Urothelium cell line (cell line): Measurements from ENCODE around the gene BASP1.
"Not testable (repeated sequence)": the region's sequence is repeated elsewhere in the genome, so short reads cannot be mapped to it uniquely, and the experiment has no call there.

Experiments used
- DNase-seq: peaks from one replicate; pipeline ENCODE4 v3.0.0; 2011; ENCODE audit warnings: low spot score, mixed read lengths
- FAIRE-seq: peaks from 2 replicates; lab custom pipeline; 2011; peaks lifted over from hg19 to GRCh38; lab: Jason Lieb, UNC

BASP1 gene

DNA sequence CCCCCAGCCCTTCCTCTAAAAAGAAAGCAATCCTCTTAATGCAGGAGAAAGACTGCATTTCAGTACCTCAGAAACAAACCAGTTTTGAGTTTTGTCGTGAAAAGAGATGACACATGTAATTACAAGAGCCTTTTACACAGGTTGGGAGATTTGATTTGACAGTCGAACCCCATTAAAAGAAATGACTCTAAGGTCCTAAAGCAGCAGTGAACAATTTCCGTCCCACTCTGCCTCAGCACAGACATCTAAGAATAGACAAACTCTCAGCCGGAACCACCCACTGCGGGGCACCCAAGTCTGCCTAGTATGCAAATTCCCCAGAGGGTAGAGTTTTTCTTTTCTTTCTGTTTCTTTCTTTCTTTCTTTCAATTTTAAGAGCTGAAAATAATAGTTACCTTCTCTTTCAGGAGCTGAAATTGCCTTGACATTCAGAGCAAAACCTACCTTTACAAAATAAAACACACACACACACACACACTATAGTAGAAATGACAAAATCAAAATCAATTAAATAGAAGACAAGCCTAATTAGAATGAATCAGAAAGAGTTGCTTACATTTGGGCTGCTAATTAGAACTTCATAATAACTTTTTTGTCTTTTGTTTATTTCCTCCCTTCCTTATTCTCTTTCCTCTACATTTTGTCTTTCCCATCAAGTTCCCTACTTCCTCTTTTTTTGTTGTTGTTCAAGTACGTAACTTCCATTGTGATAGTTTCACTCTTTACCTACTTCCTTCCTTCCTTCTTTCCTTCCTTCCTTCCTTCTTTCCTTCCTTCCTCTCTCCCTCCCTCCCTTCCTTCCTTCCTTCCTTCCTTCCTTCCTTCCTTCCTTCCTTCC, 65.1 kb downstream of the BASP1 start:
- FAIRE-seq (no peak), DNase-seq (no peak)

DNA sequence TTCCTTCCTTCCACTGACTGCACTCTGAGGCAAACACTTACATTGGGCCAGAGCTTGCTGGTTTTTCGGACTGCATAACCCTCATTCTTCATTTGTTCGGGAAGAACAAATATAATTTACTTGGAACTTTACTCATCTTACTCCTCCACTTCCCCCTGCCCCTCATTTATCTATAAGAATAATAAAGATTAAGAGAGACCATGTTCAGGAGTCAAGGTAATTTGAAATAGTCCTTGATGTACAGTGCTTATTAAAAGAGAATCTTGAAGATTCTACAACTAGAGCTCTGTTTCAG, 65.6 kb downstream of the BASP1 start:
- FAIRE-seq (no peak), DNase-seq (no peak)

DNA sequence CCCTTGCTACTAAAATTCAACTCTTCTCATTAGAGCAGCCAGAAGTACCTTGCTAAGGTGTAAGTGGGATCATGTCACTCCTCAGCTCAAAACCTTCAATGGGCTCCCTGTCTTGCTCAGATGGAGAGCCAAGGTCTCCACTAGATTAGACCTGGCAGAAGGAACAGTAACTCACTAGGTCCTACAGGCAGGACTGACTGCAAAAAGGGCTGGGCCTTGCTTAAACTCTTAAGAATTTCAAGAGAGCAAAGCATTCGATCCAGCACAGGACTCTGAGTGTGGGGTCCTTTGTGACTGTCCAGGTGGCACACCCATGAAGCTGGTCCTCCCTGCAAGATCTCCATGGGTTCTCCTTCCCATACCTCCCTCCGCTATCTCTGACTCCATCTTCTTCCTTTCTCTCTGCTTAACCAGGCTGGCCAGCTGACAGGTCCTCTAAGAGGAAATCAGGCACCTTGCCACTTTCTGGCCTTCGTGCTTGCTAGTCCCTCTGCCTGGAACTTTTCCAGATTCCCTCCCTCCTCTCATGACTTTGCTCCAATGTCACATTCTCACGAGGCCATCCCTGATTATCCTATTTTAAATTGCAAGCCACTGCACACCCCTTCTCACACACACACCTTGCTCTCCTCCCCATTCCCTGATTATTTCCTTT, 70.2 kb downstream of the BASP1 start:
- FAIRE-seq (no peak), DNase-seq (no peak)

DNA sequence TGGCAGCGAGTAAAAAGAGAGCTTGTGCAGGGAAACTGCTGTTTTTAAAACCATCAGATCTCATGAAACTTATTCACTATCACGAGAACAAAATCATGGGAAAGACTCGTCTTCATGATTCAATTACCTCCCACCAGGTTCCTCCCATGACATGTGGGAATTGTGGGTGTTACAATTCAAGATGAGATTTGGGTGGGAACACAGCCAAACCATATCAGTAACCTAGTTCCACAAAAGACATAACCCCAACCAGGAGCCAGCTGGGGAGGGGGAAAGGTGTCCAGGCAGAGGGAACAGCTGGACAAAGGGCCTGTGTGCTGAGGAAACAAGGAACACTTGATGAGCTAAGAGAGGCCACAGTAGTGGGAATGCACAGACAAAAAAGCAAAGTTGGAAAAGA, 71.1 kb downstream of the BASP1 start:
- FAIRE-seq = no peak
- DNase-seq = no peak

DNA sequence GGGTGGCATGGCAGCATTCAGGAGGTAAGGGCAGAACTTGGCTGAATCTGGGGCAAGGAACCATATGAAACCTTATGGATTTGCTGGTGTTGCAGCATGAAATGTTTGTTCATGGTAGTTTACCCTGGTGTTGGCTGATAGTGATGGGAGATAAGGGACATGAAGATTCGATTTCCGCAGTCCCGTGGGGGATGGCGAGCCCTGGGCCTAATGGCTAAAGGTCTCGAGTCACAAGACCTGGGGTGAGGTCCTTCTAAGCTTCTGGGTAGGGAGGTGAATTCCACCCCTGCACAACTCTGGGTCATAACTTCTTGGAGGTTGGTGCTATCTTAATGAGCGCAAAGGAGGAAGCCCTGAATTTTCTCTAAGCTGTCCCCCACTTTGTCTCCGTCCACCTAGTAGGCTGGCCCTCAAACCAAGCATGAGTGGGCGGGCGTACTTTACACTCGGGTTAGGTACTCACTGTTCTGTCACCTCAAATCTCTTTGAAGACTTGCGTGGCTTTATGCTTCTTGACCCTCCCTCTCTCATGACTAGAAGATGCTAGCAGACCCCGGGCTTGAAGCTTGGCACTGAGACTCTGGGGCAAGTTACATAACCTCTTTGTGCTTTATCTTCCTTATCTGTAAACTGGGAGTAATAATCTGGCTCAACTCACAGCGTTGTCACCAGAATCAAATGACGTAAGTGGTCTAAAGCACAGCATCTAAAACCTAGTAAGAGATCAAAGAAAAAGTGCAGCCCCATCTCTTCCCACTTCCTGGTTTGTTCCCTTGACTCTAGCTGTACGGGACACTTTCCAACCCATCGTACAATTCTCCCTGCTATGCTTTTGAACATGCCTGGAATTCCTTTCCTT, 72.5 kb downstream of the BASP1 start:
- DNase-seq (peak; percentile 55), FAIRE-seq (no peak)

DNA sequence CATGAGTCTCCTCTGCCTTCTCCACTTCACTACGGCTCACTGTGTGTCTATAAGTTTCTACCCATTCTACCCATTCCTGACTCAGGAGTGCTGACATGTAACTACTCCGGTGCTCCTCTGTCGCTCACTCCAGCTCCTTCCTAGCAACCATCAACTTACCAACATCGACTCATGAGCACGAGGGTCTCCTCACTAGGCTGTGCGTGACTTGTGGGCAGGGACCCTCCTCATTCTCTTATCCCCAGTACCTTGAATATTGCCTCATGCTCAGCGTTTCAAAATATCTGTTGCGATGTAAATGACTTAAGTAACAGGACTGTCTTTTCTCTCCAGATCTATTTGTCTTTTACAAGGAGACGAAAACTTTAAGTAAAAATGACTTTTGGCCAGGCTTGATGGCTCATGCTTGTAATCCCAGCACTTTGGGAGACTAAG, 73.1 kb downstream of the BASP1 start:
- no peak for FAIRE-seq
- no peak for DNase-seq

DNA sequence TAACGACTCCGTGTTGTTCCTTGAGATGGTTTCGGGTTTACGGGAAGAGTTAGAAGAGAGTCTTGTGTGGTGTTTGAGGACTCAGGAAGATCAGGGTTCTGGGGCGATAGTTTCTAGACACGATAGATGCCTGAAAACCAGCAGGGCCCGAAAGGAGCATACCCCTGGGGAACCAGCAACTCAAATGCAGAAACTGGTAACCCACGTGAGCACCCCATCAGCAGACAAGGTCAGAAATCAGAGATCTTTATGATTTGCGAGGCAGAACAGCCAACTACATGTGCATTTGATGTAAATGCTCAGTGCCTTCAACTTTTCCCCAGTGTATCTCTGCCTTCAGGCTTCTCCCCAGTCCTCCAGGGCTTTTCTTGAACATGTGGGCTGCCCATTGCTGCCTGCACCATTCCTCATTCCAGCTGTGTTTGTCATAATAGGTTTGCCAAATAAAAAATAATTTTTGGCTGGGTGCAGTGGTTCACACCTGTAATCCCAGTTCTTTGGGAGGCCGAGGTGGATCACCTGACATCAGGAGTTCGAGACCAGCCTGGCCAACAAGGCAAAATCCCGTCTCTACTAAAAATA, 75.1 kb downstream of the BASP1 start:
- DNase-seq (no peak), FAIRE-seq (no peak)

DNA sequence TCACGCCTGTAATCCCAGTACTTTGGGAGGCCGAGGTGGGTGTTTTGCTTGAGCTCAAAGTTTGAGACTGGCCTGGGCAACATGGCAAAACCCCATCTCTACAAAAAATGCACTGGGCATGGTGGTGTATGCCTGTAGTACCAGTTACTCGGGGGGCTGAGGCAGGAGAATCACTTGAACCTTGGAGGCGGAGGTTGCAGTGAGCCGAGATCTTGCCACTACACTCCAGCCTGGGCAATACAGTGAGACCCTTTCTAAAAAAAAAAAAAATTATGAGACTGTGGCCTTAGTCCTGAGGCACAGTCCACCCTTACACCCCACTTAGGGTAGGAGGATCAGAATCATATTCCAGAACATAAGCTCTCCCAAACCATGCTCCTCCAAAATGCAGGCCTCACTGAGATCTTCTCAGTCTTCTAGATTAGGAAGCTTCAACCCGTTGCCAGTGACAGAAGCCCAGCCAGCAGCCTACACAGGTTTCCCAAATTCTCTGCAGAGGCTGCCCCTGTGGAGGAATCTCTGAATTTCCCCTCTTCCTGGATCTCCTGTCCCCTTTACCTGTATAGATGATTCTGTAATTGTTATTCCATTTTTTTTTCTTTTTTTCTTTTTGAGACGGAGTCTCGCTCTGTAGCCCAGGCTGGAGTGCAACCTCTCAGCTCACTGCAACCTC, 77.3 kb downstream of the BASP1 start:
- DNase-seq (no peak), FAIRE-seq (no peak)

DNA sequence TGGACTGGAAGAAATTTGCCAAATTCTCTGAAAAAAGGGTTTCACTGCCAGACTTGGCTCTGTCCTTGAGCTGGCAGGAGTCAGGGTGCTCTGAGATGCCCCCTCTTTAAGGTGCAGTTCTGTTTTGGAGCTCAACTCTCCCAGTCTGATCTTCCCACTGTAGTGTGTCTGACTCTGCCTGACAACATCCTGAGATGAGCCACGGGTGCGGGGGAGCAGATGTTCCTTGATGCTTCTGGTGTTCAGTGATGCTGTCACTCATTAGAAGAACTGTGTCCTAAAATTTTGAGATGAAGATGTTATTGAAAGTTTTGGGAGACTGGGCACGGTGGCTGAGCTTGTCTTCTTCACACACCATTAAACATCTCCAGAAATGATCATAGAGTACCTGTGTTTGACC, 78.2 kb downstream of the BASP1 start:
- no peak for FAIRE-seq
- DNase-seq = no peak

DNA sequence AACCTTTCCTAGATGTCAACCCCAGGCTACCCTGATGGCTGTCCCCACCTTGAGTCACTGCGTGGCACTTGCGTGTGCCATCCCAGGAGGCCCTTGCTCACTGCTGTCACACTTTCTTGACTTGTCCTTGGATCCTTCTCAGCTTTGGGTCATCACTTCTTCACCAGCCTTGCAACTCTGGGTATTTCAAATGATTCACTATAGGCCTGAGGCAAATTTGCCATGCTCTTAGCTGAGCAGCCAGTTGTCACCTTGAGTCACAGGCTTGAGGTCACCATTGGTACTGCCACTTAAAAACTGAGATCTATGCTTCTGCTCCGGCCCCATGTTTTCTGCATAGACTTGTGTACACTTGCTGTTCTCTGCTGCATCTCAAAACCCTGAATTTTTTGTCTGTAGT, 84.7 kb downstream of the BASP1 start:
- DNase-seq (no peak), FAIRE-seq (peak; percentile 27)

DNA sequence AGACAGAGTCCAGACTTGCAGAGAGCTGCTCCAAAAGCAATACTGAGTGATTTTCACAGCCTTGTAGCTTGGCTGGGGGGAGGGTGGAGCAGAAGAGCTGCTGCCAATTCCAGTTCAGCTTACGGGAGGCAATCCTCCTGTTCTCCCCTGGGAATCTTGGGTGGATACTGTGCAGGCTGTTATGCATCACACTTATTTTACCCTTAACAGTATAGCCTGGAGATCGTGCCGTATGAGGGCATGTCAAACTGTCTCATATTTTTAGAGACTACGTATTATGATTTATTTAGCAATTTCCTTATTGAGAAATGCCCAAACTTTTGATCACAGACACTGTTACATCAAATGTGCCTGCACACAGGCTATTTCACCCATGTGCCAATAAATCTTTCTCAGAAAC, 85.2 kb downstream of the BASP1 start:
- DNase-seq = no peak
- no peak for FAIRE-seq

DNA sequence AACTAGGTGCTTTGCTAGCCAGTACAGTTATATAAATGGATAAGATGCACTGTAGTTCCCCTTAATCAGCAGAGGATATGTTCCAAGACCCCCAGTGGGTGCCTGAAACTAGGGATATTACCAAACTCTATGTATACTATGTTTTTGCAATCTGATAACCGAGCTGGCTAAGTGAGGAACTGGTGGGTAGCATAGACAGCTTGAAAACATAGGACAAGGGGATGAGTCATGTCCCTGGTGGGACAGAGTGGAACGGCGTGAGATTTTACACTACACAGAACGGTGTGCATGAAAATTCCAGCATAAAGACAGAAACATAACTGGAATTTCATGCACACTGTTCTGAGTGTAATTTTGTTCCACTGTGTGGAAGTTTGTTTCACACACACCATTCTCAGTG, 86.9 kb downstream of the BASP1 start:
- DNase-seq = no peak
- FAIRE-seq = no peak

DNA sequence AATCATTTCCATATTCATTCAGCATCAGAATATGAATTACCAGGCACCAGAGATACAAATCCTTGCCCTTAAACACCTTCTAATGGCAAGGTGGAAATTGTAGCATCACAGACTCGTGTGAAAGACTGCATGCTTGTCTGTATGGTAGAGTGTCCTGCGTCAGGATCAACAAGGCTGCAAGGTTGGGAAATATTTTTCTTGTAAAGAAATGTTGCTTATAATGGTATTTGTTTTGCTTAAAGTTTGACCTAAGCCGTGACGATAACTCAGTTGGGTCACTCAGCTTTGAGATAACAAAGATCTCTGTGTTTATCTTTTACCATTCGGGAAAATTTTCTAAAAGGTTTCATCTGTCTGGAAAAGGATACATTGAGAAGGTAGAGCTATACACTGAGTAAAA, 87.6 kb downstream of the BASP1 start:
- DNase-seq (no peak), FAIRE-seq (no peak)

DNA sequence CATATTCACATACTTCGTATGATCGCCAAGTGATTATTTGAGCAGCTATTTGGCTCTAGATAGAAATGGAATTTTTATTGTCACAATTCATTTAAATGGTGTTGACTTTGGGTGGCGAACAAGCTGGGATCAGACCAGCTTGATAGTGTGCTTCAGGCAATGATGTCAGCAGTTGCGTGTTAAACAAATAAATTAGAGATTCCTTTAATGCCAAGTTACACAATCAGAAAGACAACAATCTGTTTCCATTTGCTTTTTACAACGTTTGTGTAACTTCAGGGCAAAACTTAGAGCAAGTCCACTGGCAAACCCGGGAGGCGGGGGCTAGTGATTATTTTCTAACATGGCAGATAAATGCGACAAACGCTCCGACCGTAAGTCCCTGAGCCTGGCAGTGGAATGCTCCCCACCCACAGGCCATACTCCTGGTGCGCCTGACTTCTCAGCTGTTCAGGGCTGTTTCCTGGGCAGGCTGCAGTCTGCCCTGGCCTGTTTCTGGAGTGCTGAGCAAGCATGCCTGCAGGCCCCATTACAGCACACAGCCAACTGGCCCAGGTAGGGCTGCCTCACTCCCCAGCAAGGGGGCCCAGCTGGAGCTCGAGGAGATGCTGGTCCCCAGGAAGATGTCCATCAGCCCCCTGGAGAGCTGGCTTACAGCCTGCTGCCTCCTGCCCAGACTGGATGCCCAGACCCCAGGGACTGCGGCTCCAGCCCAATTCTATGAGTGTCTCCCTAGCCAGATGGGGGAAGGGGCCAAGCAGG, 88.7 kb downstream of the BASP1 start:
- DNase-seq (no peak), FAIRE-seq (peak; percentile 94)

DNA sequence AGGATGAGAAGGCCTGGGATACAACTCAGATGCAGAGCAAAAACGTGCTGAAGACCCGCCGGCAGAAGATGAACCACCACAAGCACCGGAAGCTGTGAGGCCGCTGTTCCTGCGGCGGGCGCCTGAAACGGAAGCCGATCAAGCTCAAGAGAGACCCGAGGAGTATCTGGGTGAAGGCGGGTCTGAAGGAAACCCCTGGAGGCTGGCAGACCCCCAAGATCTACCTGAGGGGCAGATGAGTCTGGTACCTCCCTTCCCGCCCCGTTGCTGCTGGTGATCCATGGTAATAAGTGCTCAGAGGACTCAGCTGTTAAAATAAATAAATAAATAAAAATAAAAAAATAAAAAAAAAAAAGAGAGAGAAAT, 89.3 kb downstream of the BASP1 start:
- FAIRE-seq (no peak), DNase-seq (no peak)

DNA sequence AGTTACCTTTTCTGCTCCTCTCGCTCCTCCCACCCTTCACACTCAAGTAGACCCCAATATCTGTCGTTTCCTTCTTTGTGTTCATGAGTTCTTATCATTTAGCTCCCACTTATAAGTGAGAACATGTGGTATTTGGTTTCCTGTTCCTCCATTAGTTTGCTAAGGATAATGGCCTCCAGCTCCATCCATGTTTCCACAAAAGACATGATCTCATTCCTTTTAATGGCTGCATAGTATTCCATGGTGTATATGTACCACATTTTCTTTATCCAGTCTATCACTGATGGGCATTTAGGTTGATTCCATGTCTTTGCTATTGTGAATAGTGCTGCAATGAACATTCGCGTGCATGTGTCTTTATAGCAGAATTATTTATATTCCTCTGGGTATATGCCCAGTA, 90.0 kb downstream of the BASP1 start:
- DNase-seq, FAIRE-seq: not testable (repeated sequence)

DNA sequence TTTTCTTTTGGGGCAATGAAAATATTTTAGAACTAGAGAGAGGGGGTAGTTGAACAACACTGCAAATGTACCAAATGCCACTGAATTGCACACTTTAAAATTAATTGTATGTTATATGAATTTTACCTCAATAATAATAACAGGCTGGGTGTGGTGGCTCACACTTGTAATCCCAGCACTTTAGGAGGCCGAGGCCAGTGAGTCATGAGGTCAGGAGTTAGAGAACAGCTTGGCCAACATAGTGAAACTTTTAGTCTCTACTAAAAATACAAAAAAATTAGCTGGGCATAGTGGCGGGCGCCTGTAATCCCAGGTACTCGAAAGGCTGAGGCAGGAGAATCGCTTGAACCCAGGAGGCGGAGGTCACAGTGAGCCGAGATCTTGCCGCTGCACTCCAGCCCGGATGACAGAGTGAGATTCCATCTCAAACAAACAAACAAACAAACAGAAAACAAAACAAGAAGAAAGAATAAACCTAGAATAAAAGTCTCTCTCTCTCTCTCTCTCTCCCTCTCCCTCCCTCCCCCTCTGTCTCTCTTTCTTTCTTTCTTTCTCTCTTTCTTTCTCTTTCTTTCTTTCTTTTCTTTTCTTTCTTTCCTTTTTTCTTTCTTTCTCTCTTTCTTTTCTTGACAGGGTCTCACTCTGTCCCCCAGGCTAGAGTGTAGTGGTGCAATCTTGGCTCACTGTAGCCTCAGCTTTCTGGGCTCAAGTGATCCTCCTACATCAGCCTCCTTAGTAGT, 91.1 kb downstream of the BASP1 start:
- no peak for DNase-seq
- FAIRE-seq = no peak

DNA sequence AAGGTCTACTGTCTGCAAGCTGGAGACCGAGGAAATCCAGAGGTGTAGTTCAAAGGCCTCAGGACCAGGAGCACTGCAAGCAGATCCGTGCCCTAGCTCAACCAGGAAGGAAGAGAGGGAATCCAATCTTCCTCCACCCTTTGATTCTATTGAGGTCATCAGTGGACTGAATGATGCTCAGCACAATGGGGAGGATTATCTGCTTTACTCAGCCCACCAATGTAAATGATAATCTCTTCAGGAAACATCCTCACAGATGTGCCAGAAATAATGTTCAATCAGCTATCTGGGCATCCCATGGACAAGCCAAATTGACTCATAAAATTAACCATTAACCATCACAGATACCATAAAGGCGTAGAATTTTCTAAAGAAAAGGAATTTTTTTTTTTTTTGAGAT, 92.0 kb downstream of the BASP1 start:
- DNase-seq = no peak
- FAIRE-seq = no peak

DNA sequence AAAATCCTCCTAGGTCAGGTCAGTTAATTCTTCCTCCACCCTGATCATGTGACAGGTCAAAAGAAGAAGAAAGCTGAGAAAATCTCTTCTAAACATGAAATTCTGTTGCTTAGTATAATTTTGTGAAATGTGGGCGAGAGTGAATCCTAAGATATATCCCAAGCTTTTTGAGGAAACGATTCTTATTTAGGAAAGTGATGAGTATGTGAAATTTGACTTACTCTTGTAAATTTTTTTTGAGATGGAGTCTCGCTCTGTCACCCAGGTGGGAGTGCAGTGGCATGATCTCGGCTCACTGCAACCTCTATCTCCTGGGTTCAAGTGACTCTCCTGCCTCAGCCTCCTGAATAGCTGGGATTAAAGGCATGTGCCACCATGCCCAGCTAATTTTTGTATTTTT, 93.1 kb downstream of the BASP1 start:
- not testable (repeated sequence) for FAIRE-seq, DNase-seq
